SK-N-MC (cell line): ENCODE results near the gene MYO18A.

Source experiments
- EZH2 ChIP-seq: fragments of 200-600 bp; sonication (generic); IDR thresholded peaks from one replicate; pipeline ENCODE4 v1.6.1; 2017; ENCODE audit warnings: antibody characterized with exemption
- POLR2AphosphoS5 ChIP-seq: IDR thresholded peaks from 2 replicates; pipeline ENCODE4 v1.6.1; 2012; ENCODE audit warnings: mild to moderate bottlenecking, low read depth, low read length, borderline replicate concordance

GRCh38 chr17:29157310-29157709, 22.9 kb downstream of the MYO18A start:
- TF ChIP-seq EZH2 (no peak), POLR2AphosphoS5 (no peak)
